HS-27A (cell line): ENCODE data around the gene PCK1.

Experiments
- DNase-seq: peaks from one replicate; pipeline ENCODE4 v3.0.0-alpha.2; 2012; ENCODE audit warnings: low read depth, missing footprints

Gene PCK1

GRCh38 chr20:57561356-57562279 is 708 bp downstream of the PCK1 start:
- DNase-seq = no peak

GRCh38 chr20:57562541-57563465 is 1.9 kb downstream of the PCK1 start:
- no peak for DNase-seq

- DNase-seq = no peak
Observed at GRCh38 chr20:57563522-57563921, 2.6 kb downstream of the PCK1 start.

DNA sequence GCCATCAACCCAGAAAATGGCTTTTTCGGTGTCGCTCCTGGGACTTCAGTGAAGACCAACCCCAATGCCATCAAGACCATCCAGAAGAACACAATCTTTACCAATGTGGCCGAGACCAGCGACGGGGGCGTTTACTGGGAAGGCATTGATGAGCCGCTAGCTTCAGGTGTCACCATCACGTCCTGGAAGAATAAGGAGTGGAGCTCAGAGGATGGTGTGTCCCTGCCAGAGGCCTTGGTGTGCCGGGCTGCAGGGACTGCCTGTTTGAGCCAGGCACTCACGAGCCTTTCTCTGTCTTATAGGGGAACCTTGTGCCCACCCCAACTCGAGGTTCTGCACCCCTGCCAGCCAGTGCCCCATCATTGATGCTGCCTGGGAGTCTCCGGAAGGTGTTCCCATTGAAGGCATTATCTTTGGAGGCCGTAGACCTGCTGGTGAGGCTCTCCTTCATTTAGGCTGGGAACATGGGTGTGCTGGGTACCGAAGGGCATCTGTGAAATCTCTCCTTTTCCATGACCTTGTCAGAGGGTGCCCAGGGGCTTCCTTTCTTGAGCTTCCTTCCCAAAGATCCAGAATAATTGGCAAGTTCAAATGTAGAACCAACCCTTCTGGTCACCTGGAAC is 3.4 kb downstream of the PCK1 start:
- no peak for DNase-seq

DNA sequence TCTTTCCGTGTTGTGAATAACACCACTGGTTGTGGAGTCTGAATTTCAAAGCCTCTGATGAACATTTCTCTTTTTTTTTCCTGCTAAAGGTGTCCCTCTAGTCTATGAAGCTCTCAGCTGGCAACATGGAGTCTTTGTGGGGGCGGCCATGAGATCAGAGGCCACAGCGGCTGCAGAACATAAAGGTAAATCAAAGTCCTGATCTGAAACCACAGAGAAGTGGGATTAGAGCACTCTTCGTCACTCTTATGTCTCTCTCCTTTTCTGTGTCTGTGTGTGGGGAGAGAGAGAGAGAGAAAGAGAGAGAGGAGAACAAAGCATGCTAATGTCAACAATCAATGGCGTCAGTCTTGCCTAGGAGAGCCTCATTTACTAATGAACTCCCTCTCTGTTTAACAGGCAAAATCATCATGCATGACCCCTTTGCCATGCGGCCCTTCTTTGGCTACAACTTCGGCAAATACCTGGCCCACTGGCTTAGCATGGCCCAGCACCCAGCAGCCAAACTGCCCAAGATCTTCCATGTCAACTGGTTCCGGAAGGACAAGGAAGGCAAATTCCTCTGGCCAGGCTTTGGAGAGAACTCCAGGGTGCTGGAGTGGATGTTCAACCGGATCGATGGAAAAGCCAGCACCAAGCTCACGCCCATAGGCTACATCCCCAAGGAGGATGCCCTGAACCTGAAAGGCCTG is 4.2 kb downstream of the PCK1 start:
- no peak for DNase-seq

DNA sequence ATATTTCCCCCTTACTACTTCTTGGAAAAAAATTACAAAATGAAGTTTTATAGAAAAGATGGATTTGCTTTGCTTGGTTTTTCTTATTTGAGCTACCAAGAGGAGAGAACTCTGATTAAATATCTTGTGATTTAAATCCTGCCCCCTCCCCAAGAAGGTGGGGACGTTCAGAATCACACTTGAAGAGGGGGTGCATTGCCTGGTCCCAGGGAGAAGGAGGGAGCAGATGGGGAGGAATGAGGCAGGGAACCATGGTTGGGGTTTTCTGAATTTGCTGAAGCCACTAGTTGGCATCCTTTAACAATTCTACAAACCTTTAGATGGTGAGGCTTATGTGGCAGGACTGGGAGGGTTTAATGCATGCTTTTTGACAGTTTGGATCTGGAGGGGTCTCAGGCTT is 5.5 kb downstream of the PCK1 start:
- DNase-seq = no peak

DNA sequence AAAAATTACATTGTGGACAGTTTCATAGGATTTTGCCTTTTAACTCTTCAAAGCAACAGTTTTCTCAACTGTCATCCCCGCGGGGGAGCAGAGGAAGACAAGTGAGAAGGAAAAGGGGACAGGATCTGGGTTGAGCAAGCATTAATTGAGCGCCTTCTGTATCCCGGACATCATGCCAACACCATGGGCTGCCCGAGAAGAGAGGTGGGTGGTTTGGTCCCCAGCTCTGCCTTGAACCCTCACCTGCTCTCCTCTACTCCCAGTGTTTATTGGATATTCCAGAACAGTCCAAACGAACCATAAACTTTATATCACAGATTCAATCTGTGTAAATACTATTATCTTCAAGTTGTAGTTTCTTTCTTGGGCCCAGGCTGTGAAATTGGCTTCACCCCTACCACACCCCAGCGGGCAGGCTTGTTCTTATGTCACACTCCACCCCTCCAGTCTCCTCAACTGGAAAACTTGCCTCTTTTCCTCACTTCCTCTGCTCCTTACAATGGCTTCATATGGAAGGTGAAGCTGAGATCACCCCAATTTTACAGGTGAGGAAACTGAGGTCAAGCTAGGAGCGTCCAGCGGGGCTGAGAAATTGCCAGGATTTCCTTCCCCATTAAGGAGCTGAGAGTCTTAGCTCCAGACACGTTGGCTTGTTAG is 6.0 kb downstream of the PCK1 start:
- DNase-seq = no peak

DNA sequence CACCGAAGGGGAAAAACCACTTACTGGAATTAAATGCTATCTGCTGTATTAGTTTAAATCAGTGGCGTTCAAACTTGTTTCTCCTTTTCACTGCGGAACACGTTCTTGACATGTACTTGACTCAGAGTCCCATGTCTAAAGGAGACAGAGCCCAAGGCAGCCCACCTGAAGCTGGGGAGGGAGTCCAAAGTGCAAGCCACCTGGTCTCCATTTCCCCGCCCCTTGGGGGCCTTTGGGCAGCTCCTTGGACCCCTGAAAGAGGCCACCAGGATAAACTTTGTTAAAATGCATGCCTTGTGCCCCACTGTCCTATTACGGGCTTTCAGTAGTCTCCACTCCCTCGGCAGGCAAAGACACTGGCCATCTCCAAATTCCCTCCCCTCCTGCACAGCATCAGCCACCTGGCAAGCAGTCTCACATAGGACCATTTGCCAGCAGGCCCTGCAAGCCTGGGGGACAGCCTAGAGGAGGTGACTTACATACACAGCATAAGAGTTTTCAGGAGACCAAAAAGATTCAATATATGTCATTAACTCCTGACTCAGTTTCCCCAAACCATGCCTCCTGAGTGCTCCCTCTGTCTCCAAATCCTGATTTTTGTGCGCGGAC is 6.7 kb downstream of the PCK1 start:
- DNase-seq = no peak

GRCh38 chr20:57568088-57568896 is 7.4 kb downstream of the PCK1 start:
- no peak for DNase-seq

DNA sequence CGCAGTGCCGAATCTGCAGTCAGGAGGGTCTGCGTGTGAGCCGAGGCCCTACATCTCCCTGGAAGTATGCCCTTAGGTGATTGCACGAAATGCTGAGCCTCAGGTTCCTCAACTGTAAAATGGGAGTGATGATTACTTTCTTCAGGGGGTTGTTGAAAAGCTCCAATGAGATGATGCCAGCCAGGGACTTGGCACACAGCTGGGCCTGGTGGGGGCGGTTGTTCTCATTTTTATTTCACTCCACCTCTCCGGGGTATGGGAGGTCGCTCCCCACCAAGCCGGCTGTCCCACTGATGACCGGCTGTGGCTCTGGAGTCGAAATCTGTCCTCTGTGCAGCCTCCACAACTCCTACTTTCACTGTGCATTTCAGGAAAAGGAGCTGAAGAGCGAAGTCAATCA is 8.1 kb downstream of the PCK1 start:
- DNase-seq = no peak

GRCh38 chr20:57570145-57570850 is 9.4 kb downstream of the PCK1 start:
- DNase-seq = no peak

GRCh38 chr20:57570920-57571319 is 10.0 kb downstream of the PCK1 start:
- DNase-seq = no peak

DNA sequence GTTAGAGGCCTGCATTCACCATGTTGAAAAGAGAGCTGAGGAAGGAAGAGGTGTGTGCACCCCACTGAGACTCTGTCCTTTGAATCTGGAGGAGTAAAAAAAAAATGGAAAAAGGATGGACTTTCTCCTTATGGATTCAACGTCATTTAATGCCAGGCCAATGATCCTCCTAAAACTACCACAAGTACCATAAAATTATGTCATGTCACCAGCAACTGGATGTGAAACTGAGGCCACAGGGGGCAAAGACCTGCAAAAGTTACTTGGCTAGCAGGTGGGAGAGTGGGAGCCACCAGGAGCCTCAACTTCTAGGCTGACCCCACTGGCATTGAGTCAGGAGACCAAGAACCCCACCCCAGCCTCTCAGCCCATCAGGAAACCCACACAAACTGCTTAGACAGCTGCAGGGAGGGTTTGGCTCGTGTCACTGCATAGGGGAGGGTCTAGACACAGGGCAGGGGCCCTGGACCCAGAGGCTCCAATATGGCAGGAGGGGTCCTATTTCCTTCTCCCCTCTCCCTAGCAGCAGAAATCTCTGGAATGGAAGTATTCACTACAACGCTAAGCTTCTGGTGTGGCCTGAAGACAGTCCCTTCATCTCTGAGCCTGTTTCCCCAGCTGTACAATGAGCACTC is 11.0 kb downstream of the PCK1 start:
- no peak for DNase-seq

- no peak for DNase-seq
Observed at GRCh38 chr20:57573242-57573641, 12.3 kb downstream of the PCK1 start.

GRCh38 chr20:57573894-57574293 is 13.0 kb downstream of the PCK1 start:
- DNase-seq = no peak

DNA sequence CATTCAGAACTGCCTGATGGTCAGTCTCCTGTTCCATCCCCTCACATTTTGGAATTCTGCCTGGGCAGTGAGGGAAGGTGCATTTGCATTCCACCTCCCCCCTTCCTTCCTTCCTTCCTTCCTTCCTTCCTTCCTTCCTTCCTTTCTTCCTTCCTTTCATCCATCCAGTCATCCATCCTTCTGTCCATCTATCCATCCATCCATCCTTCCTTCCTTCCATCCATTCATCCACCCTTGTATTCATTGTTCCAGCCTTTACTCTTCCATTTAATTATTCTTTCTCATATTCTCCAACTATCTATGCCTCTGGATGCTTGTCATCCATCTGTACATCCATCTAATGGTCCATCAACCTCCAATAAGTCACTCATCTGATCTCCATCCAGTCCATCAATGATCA is 14.0 kb downstream of the PCK1 start:
- DNase-seq = no peak

DNA sequence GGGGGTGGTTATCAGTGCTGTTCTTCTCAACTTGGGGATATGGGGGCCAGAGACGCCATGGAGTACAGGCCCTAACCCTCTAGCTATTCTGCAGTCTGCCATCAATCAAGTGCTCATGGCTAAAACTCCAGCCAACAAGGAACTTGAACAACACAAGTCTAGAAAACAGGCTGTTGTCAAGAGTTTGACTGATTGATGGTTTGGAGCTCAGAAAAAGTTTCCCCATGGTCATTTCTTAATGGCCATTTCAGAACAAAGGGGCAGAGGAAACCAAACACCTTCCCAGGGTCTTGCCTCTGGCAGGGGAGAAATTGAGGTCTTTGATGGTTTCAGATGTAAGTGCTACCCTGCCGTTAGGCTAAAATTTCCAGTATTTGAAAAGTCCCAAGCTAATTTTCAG is 15.1 kb downstream of the PCK1 start:
- no peak for DNase-seq

DNA sequence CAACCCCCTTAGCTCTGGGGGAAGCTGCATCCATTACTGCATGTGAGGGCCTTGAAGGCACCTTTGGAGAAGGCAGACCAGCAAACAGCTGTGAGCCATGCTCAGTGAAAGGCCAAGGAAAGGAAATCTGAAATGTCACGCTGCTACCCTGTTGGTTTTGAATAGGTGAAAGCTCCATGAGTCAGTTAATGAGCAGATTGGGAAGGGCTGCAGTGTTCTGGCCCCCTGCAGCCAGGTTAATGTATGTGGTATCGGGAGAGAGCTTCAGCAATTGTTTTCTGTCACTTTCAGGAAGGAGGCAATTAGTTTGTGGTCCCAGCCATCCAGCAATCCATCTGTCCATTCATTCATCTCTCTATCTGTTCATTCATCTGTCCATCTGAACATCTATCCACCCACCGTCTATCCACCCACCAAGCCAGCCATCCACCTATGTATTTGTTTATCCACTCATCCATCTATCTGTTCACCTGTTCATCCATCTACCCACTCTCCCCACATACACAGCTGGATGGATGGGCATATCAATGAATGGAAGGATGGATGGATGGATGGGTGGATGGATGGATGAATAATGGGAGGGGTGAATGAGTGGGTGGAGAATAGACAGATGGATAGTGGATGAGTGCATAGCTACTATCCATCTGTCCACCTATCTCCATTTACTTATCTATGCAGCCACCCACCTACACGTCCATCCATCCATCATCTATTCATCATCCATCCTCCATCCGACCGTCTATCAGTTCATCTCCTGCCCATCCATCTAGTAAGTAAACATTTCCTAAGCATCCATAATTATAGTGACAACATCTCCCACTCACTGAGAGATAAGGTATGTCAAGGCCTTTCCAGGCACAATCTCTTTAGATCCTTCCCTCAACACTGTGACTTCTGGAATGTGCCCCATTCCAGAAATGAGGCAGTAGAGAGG is 16.0 kb downstream of the PCK1 start:
- DNase-seq = no peak
